ENCODE results near the gene CCDC9B.

- TF ChIP-seq, protein P1, sequence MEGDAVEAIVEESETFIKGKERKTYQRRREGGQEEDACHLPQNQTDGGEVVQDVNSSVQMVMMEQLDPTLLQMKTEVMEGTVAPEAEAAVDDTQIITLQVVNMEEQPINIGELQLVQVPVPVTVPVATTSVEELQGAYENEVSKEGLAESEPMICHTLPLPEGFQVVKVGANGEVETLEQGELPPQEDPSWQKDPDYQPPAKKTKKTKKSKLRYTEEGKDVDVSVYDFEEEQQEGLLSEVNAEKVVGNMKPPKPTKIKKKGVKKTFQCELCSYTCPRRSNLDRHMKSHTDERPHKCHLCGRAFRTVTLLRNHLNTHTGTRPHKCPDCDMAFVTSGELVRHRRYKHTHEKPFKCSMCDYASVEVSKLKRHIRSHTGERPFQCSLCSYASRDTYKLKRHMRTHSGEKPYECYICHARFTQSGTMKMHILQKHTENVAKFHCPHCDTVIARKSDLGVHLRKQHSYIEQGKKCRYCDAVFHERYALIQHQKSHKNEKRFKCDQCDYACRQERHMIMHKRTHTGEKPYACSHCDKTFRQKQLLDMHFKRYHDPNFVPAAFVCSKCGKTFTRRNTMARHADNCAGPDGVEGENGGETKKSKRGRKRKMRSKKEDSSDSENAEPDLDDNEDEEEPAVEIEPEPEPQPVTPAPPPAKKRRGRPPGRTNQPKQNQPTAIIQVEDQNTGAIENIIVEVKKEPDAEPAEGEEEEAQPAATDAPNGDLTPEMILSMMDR (IDR thresholded peaks at IDR 0.05): no peak
- TF ChIP-seq CREM (CRISPR knock-in tag; IDR thresholded peaks at IDR 0.05): no peak
- TF ChIP-seq ZNF121 (CRISPR knock-in tag; IDR thresholded peaks at IDR 0.05): no peak
- TF ChIP-seq MAX (CRISPR knock-in tag; IDR thresholded peaks at IDR 0.05): no peak
- TF ChIP-seq, protein P2, sequence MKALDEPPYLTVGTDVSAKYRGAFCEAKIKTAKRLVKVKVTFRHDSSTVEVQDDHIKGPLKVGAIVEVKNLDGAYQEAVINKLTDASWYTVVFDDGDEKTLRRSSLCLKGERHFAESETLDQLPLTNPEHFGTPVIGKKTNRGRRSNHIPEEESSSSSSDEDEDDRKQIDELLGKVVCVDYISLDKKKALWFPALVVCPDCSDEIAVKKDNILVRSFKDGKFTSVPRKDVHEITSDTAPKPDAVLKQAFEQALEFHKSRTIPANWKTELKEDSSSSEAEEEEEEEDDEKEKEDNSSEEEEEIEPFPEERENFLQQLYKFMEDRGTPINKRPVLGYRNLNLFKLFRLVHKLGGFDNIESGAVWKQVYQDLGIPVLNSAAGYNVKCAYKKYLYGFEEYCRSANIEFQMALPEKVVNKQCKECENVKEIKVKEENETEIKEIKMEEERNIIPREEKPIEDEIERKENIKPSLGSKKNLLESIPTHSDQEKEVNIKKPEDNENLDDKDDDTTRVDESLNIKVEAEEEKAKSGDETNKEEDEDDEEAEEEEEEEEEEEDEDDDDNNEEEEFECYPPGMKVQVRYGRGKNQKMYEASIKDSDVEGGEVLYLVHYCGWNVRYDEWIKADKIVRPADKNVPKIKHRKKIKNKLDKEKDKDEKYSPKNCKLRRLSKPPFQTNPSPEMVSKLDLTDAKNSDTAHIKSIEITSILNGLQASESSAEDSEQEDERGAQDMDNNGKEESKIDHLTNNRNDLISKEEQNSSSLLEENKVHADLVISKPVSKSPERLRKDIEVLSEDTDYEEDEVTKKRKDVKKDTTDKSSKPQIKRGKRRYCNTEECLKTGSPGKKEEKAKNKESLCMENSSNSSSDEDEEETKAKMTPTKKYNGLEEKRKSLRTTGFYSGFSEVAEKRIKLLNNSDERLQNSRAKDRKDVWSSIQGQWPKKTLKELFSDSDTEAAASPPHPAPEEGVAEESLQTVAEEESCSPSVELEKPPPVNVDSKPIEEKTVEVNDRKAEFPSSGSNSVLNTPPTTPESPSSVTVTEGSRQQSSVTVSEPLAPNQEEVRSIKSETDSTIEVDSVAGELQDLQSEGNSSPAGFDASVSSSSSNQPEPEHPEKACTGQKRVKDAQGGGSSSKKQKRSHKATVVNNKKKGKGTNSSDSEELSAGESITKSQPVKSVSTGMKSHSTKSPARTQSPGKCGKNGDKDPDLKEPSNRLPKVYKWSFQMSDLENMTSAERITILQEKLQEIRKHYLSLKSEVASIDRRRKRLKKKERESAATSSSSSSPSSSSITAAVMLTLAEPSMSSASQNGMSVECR (CRISPR knock-in tag; IDR thresholded peaks at IDR 0.05; ENCODE audit: borderline replicate concordance): no peak
- TF ChIP-seq MYBL2 (CRISPR knock-in tag; IDR thresholded peaks at IDR 0.05): no peak
Measured at GRCh38 chr15:40312370-40313158, 28.2 kb downstream of the CCDC9B start.

Measured in WTC11 (cell line).